Measurements from ENCODE around the gene ARHGEF18.
"Not testable (repeated sequence)": the region's sequence is repeated elsewhere in the genome, so short reads cannot be mapped to it uniquely, and the experiment has no call there.

ARHGEF18 gene

DNA sequence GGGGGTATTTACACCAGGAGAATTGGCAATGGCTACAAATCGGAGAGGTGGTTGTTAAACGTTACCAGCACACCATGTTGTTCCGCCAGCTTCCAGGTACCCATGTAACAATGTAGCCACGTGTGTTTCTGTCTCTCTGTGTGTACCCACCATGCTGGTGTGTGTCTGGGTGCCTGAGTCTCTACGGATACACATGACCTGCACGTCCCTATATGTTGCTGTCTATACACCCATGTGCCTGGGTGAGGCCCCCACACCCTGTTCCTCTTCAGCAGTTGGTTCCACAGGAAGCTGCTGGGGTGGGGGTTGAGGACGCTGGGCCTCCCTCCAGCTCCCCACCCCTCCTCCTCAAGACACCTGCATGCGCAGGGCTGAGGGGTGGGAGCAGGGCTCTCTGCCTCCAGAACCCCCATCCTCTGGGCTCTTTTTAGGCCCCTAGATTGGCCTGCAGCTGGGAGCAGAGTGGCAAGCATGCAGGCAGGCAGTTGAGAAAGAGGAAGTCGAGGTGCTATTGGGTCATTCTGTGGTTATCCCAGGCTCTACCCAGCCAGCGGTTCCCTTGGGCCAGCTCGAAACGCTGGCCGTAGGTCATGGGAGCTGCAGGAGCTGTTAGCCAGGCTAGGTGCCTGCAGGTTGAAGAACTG, at the start of gene ARHGEF18:
TSS of gene ARHGEF18 (plus strand) at position 351 of the 644 bp plus-strand sequence. CDS start 13,954 bp downstream, outside the sequence.
- no peak within 1 kb of the TSS for H3K4me3 ChIP-seq (ENCODE audit: low read length)
- DNase-seq (ENCODE audit: low read depth), result no peak
- TF ChIP-seq, protein P1, sequence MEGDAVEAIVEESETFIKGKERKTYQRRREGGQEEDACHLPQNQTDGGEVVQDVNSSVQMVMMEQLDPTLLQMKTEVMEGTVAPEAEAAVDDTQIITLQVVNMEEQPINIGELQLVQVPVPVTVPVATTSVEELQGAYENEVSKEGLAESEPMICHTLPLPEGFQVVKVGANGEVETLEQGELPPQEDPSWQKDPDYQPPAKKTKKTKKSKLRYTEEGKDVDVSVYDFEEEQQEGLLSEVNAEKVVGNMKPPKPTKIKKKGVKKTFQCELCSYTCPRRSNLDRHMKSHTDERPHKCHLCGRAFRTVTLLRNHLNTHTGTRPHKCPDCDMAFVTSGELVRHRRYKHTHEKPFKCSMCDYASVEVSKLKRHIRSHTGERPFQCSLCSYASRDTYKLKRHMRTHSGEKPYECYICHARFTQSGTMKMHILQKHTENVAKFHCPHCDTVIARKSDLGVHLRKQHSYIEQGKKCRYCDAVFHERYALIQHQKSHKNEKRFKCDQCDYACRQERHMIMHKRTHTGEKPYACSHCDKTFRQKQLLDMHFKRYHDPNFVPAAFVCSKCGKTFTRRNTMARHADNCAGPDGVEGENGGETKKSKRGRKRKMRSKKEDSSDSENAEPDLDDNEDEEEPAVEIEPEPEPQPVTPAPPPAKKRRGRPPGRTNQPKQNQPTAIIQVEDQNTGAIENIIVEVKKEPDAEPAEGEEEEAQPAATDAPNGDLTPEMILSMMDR (conservative IDR thresholded peaks at IDR 0.05; ENCODE audit: low read length), result no peak

DNA sequence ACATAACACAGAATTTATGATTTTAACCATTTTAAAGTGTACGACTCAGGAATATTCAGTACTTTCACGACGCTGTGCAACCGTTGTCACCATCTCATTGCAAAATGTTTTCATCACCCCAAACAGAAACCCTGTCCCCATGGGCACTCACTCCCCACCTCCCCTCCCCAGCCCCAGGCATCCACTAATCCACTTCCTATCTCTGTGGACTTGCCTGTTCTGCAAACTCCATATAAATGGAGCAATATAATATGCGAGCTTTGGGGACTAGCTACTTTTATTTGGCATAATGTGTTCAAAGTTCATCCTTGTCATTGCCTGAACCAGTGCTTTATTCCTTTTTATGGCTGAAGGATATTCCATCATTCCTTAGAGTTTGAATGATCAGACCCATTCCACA, 47.2 kb upstream of the ARHGEF18 start:
- no peak for DNase-seq (ENCODE audit: low read depth)
- TF ChIP-seq, protein P1 (conservative IDR thresholded peaks at IDR 0.05; ENCODE audit: low read length), result no peak
- no peak overlapping the region for H3K4me3 ChIP-seq (ENCODE audit: low read length)

DNA sequence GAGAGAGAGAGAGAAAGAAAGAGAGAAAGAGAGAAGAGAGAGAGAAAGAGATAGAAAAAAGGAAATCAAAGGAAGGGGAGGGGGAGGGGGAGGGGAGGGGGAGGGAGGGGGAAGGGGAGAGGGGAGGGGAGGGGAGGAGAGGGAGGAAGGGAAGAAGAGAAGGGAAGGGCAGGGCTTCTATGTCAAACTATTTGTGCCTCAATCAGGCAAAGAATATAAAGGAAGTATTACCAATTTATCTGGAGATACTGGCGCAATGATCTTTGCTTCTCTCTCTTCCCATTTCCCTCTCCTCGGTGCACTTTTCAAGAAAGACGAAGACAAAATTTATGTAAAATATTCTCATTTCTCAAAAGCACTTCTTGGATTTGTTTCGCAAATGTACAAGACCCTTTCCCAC, 45.3 kb upstream of the ARHGEF18 start:
- no peak for DNase-seq (ENCODE audit: low read depth)
- TF ChIP-seq, protein P1 (conservative IDR thresholded peaks at IDR 0.05; ENCODE audit: low read length), result no peak
- no peak overlapping the region for H3K4me3 ChIP-seq (ENCODE audit: low read length)

DNA sequence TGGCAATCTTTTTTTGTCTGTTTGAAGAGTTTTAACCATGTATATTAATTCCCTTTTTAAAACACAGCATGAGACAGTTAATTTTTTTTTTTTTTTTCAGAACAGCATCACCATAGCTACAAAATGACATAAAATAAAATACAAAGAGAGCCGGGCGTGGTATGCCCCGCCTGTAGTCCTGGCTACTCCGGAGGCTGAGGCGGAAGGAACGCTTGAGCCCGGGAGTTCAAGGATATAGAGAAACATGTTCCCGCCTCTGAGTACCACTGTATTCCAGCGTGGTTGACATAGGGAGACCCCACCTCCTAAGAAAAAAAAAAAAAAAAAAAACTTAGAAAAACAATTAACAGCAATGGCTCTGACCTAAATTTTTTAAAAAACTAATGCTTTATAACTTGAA, 44.5 kb upstream of the ARHGEF18 start:
- DNase-seq (ENCODE audit: low read depth), result no peak
- TF ChIP-seq, protein P1 (conservative IDR thresholded peaks at IDR 0.05; ENCODE audit: low read length), result no peak

DNA sequence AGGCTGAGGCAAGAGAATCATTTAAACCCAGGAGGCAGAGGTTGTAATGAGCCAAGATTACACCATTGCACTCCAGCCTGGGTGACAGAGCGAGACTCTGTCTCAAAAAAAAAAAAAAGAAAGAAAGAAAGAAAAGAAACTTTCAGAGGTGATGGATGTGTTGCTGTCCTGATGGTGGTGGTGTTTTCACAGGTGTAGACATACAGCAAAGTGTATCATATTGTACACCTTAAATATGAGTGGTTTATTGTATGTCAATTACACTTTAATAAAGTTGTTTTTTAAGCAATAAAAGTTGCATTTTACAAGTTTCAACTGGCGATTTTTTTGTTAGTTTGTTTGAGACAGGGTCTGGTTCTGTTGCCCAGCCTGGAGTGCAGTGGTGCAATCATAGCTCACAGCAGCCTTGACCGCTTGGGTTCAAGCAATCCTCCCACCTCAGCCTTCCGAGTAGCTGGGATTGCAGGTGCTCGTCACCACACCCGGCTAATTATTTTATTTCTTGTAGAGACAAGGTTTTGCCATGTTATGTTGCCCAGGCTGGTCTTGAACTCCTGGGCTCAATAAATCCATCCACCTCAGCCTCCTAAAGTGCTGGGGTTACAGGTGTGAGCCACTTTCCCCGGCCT, 41.0 kb upstream of the ARHGEF18 start:
- TF ChIP-seq, protein P1 (conservative IDR thresholded peaks at IDR 0.05; ENCODE audit: low read length), result no peak
- DNase-seq (ENCODE audit: low read depth), result no peak

More for the DNA sequence above, 44.5 kb upstream of the ARHGEF18 start:
- H3K4me3 ChIP-seq (ENCODE audit: low read length), result no peak overlapping the region

DNA sequence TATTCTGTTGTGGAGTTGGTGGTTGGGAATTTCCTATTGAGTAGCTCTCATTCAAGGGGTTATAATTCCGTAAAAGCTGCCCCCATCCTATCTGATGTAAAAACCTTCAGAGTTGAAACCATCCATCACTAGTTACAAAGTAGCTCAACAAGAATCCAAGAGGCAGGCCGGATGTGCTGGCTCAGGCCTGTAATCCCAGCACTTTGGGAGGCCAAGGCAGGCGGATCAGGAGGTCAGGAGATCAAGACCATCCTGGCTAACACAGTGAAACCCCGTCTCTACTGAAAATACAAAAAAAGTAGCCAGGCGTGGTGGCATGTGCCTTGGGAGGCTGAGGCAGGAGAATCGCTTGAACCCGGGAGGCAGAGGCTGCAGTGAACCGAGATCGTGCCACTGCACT, 40.4 kb upstream of the ARHGEF18 start:
- not testable (repeated sequence) for DNase-seq (ENCODE audit: low read depth)

More for the DNA sequence above, 41.0 kb upstream of the ARHGEF18 start:
- no peak overlapping the region for H3K4me3 ChIP-seq (ENCODE audit: low read length)

DNA sequence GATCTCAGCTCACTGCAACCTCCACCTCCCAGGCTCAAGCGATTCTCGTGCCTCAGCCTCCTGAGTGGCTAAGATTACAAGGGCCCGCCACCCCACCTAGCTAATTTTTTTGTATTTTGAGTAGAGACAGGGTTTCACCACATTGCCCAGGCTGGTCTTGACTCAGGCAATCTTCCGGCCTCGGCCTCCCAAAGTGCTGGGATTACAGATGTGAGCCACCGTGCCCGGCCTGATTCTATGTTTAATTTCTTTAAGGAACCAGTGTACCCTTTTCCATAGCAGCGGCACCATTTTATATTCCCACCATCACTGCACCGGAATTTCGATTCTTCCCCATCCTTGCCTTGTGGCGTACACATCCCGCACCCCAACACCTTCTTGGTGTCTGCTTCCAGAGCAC, 36.8 kb upstream of the ARHGEF18 start:
- H3K4me3 ChIP-seq (ENCODE audit: low read length), result no peak overlapping the region
- TF ChIP-seq, protein P1 (conservative IDR thresholded peaks at IDR 0.05; ENCODE audit: low read length), result no peak
- DNase-seq (ENCODE audit: low read depth), result no peak

More for the DNA sequence above, 40.4 kb upstream of the ARHGEF18 start:
- not testable (repeated sequence) for H3K4me3 ChIP-seq (ENCODE audit: low read length)
